Liver (tissue), 9 donors: ENCODE data around the gene RASD2. TPM values are rescaled to one million over a fixed set of nuclear protein-coding genes. Genes with fewer than 3 reads are reported as not detected.

Experiments
- DNase-seq: peaks from one replicate; pipeline ENCODE4 v3.0.0-alpha.2; 2017; ENCODE audit warnings: low spot score
- H3K27ac ChIP-seq, 2 donors: one replicate each; pipeline ENCODE4 v1.7.0; 2013; ENCODE audit warnings: inconsistent platforms in 2 of 2, low read length in 2 of 2, control low read depth in 1 of 2, low read depth in 1 of 2, mild to moderate bottlenecking in 1 of 2
- H3K27me3 ChIP-seq, 4 donors: one replicate each; pipeline versions ENCODE4 v1.6.1 to v1.7.0; 2013; ENCODE audit warnings: low read length in 3 of 4, inconsistent platforms in 1 of 4, mild to moderate bottlenecking in 1 of 4, moderate library complexity in 1 of 4; ENCODE audit not compliant: control insufficient read depth in 4 of 4, insufficient read depth in 4 of 4
- H3K36me3 ChIP-seq, 4 donors: one replicate each; pipeline versions ENCODE4 v1.6.1 to v1.7.0; 2013; ENCODE audit warnings: low read length in 3 of 4, mild to moderate bottlenecking in 3 of 4, low read depth in 1 of 4, moderate library complexity in 1 of 4; ENCODE audit not compliant: control insufficient read depth in 4 of 4, insufficient read depth in 3 of 4
- H3K4me1 ChIP-seq, 4 donors: one replicate each; pipeline versions ENCODE4 v1.6.1 to v1.7.0; 2013; ENCODE audit warnings: low read length in 3 of 4, mild to moderate bottlenecking in 3 of 4, moderate library complexity in 1 of 4; ENCODE audit not compliant: control insufficient read depth in 4 of 4, insufficient read depth in 4 of 4
- H3K4me3 ChIP-seq, 3 donors: one replicate each; pipeline versions ENCODE4 v1.6.1 to v1.7.0; 2013; ENCODE audit warnings: low read length in 3 of 3, control low read depth in 1 of 3, low read depth in 1 of 3, mild to moderate bottlenecking in 1 of 3
- H3K9ac ChIP-seq, 2 donors: one replicate each; pipeline ENCODE4 v1.7.0; 2013; ENCODE audit warnings: low read length in 2 of 2, mild to moderate bottlenecking in 2 of 2, moderate library complexity in 2 of 2, control low read depth in 1 of 2, low read depth in 1 of 2
- H3K9me3 ChIP-seq, 4 donors: one replicate each; pipeline versions ENCODE4 v1.6.1 to v1.7.0; 2013; ENCODE audit warnings: low read length in 3 of 4; ENCODE audit not compliant: control insufficient read depth in 4 of 4
- CTCF ChIP-seq: fragments of 150-350 bp; IDR thresholded peaks from 2 replicates; pipeline ENCODE4 v1.5.1; 2017; ENCODE audit warnings: improper control_type of control experiment, low read depth, low read length; ENCODE audit not compliant: missing input control
- EGR1 ChIP-seq, 2 donors: IDR thresholded peaks; 2 replicates each; pipeline ENCODE4 v1.6.1; 2016 to 2018; ENCODE audit warnings: antibody characterized with exemption in 2 of 2, low read depth in 2 of 2
- FOXA2 ChIP-seq: IDR thresholded peaks from 2 replicates; pipeline ENCODE4 v1.6.1; 2016; ENCODE audit warnings: antibody characterized with exemption
- GABPA ChIP-seq, 2 donors: IDR thresholded peaks in 1 of 2; conservative IDR thresholded peaks in 1 of 2; 2 replicates each; pipeline ENCODE4 v1.6.1; 2016; ENCODE audit warnings: antibody characterized with exemption in 2 of 2, mild to moderate bottlenecking in 1 of 2, moderate library complexity in 1 of 2
- HNF4A ChIP-seq, 2 donors: conservative IDR thresholded peaks; 2 replicates each; pipeline ENCODE4 v1.6.1; 2016; ENCODE audit warnings: antibody characterized with exemption in 2 of 2, mild to moderate bottlenecking in 2 of 2
- HNF4G ChIP-seq: IDR thresholded peaks from 2 replicates; pipeline ENCODE4 v1.6.1; 2016; ENCODE audit warnings: antibody characterized with exemption
- JUND ChIP-seq, 2 donors: IDR thresholded peaks; 2 replicates each; pipeline ENCODE4 v1.6.1; 2016; ENCODE audit warnings: antibody characterized with exemption in 2 of 2
- RAD21 ChIP-seq, 2 donors: IDR thresholded peaks; 2 replicates each; pipeline ENCODE4 v1.6.1; 2016; ENCODE audit warnings: antibody characterized with exemption in 2 of 2, mild to moderate bottlenecking in 2 of 2
- REST ChIP-seq: IDR thresholded peaks from 2 replicates; pipeline ENCODE4 v1.6.1; 2016; ENCODE audit warnings: antibody characterized with exemption, mild to moderate bottlenecking
- SP1 ChIP-seq: IDR thresholded peaks from 2 replicates; pipeline ENCODE4 v1.6.1; 2018; ENCODE audit warnings: antibody characterized with exemption, mild to moderate bottlenecking
- YY1 ChIP-seq: IDR thresholded peaks from 2 replicates; pipeline ENCODE4 v1.6.1; 2016; ENCODE audit warnings: antibody characterized with exemption, mild to moderate bottlenecking
- WGBS: extraction: QIAGEN DNeasy Blood & Tissue Kit; methylation state at CpG from one replicate; pipeline ENCODE4 v1.1.7; 2013; 5-methylcytosine and 5-hydroxymethylcytosine counted together
- polyA plus RNA-seq, 2 donors: library from polyadenylated mRNA; stranded (reverse) in 1 of 2; unstranded in 1 of 2; fragments of 200-250 nt in 1 of 2; fragments of >200 nt in 1 of 2; fragmentation: Nextera tagmentation in 1 of 2; extraction: Ambion mirVana in 1 of 2; gene quantifications; one replicate each; pipeline versions ENCODE4 v1.2.1 to v1.2.3, GENCODE V29; 2013 to 2015
- total RNA-seq, 2 donors: library from RNA; depleted of rRNA; stranded (reverse); fragments of >200 nt; gene quantifications; one replicate each; pipeline ENCODE4 v1.2.3, GENCODE V29; 2014
- TF ChIP-seq, protein P1 (sequence below): IDR thresholded peaks from 2 replicates; pipeline ENCODE4 v1.6.1; 2016; ENCODE audit warnings: antibody characterized with exemption
- donor health status: healthy.
- donor health status: healthy.
- donor health status: healthy.
- donor health status: healthy.
- donor health status: healthy.

The RASD2 gene
- total and polyA plus RNA-seq, 4 donors, result under 0.01 to 0.05 TPM; not detected in 2

- no peak for TF ChIP-seq SP1
- TF ChIP-seq REST, result no peak
- Histone ChIP-seq H3K27me3 (peaks cover 0 to 2% (median 0%) of the 10 kb centered on the region in 4 donors), H3K27ac (no peak overlapping the region), H3K4me3 (no peak overlapping the region), H3K36me3 (no peaks in the 10 kb centered on the region), H3K9ac (no peak overlapping the region), H3K9me3 (no peaks in the 10 kb centered on the region), H3K4me1 (no peaks in the 10 kb centered on the region)
- no peak for DNase-seq
- WGBS, result 81% methylated on average over 6 of the region's 6 CpGs
Measured at GRCh38 chr22:35510481-35510934, 30.1 kb upstream of the RASD2 start.

DNA sequence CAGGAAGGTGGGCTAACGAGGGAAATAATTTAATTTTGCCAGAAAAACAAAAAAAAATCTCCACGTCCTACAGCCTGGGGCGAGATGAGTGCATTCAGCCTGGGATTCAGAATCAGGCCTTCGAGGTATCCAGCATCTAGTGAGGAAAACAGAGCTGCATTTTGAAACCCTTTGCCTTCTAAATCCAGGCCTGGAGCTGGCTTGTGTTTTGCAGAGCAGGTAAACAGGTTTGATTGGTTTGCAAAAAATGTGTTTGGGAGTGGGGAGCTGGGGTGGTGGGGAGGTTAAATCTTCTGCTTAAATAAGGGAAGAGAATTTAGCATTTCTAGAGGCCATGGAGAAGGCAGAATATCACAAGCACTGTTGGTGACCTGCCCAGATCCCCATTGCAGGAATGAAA lies 29.7 kb upstream of the RASD2 start:
- Histone ChIP-seq H3K27me3 (peaks cover 0 to 2% (median 0%) of the 10 kb centered on the region in 4 donors), H3K9ac (no peak overlapping the region), H3K4me3 (no peak overlapping the region), H3K9me3 (no peaks in the 10 kb centered on the region), H3K36me3 (no peaks in the 10 kb centered on the region), H3K27ac (no peak overlapping the region), H3K4me1 (no peaks in the 10 kb centered on the region)
- DNase-seq, result no peak
- no peak for TF ChIP-seq YY1
- no peak for TF ChIP-seq EGR1 (IDR thresholded peaks at IDR 0.05; ENCODE audit: low read depth in 2 of 2)
- no peak for TF ChIP-seq RAD21 (IDR thresholded peaks at IDR 0.05)
- TF ChIP-seq, protein P1, sequence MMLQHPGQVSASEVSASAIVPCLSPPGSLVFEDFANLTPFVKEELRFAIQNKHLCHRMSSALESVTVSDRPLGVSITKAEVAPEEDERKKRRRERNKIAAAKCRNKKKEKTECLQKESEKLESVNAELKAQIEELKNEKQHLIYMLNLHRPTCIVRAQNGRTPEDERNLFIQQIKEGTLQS, result no peak
- TF ChIP-seq SP1, result no peak
- no peak for TF ChIP-seq REST
- WGBS, result 84% methylated on average over 4 of the region's 4 CpGs

DNA sequence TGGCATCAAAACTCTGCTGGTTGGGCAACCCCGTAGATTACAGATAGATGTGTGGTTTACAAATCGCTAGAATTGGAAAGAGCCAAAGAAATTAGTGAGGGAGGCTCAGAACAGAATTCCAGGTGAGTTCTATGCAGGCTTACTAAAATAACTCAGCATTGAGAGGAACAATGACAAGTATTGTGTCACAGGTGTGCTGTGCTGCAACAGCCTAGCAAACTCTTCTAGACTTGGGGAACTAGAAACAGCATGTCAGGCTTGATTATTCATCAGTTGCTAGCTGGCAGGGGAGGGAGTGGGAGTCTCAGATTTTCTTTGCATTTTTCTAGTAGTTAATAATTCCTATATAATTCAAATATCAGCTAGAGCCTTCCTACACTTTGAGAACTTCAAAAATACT lies 26.3 kb upstream of the RASD2 start:
- Histone ChIP-seq H3K9me3 (no peaks in the 10 kb centered on the region), H3K27me3 (peaks cover 0 to 2% (median 0%) of the 10 kb centered on the region in 4 donors), H3K27ac (no peak overlapping the region), H3K9ac (no peak overlapping the region), H3K36me3 (no peaks in the 10 kb centered on the region), H3K4me3 (no peak overlapping the region), H3K4me1 (no peaks in the 10 kb centered on the region)
- DNase-seq, result no peak
- WGBS, result 40% methylated on average over 2 of the region's 2 CpGs
- TF ChIP-seq RAD21 (IDR thresholded peaks at IDR 0.05), result no peak
- no peak for TF ChIP-seq JUND (IDR thresholded peaks at IDR 0.05)
- TF ChIP-seq CTCF, result no peak
- no peak for TF ChIP-seq SP1
- TF ChIP-seq, protein P1, result no peak
- no peak for TF ChIP-seq REST
- no peak for TF ChIP-seq HNF4A (conservative IDR thresholded peaks at IDR 0.05)
- no peak for TF ChIP-seq GABPA (IDR thresholded peaks at IDR 0.05 in 1 of 2, conservative IDR thresholded peaks at IDR 0.05 in 1 of 2)
- TF ChIP-seq YY1, result no peak
- no peak for TF ChIP-seq FOXA2
- no peak for TF ChIP-seq HNF4G
